Lower leg skin (tissue), 4 donors: Measurements from ENCODE around the gene SPTAN1. TPM values are rescaled to one million over a fixed set of nuclear protein-coding genes. Genes with fewer than 3 reads are reported as not detected.

Source experiments
- DNase-seq, 2 donors: peaks; one replicate each; pipeline ENCODE4 v3.0.0-alpha.2; 2019; ENCODE audit warnings: low spot score in 2 of 2
- H3K4me3 ChIP-seq: fragments of 200-600 bp; sonication (generic); 2 replicates; pipeline ENCODE4 v1.5.1; 2017; ENCODE audit warnings: mild to moderate bottlenecking, low read depth; ENCODE audit not compliant: poor library complexity, severe bottlenecking
- POLR2A ChIP-seq, 2 donors: fragments of 450-650 bp; IDR thresholded peaks; one replicate each; pipeline ENCODE4 v1.6.1; 2016 to 2017; ENCODE audit warnings: antibody characterized with exemption in 2 of 2, mild to moderate bottlenecking in 1 of 2, moderate library complexity in 1 of 2
- WGBS, 2 donors: methylation state at CpG; one replicate each; pipeline ENCODE4 v1.1.5; 2018; 5-methylcytosine and 5-hydroxymethylcytosine counted together
- intact Hi-C: fragments of 100-400 bp; cut with DNase I; formaldehyde crosslinking; loops from one replicate; pipeline ENCODE4 v1.15.0; 2023; ENCODE audit warnings: low total_unique reads
- total RNA-seq, 4 donors: library from RNA; depleted of rRNA; stranded (reverse); fragments of >200 nt; gene quantifications; one replicate each; pipeline ENCODE4 v1.1.0, GENCODE V29; 2016
- TF ChIP-seq, protein P1 (sequence below), 3 donors: fragments of 450-650 bp; IDR thresholded peaks; one replicate each; pipeline ENCODE4 v1.5.1; 2016; ENCODE audit warnings: antibody characterized with exemption in 3 of 3, mild to moderate bottlenecking in 3 of 3, moderate library complexity in 2 of 3

Gene SPTAN1
- total RNA-seq, 4 donors from 2014 or later: 223 to 331 (median 293) TPM

GRCh38 chr9:128615571-128615970 is 63.2 kb downstream of the SPTAN1 start:
- 91 to 94% methylated on average over 12 of the region's 12 CpGs for WGBS, 2 donors
- TF ChIP-seq, protein P1, sequence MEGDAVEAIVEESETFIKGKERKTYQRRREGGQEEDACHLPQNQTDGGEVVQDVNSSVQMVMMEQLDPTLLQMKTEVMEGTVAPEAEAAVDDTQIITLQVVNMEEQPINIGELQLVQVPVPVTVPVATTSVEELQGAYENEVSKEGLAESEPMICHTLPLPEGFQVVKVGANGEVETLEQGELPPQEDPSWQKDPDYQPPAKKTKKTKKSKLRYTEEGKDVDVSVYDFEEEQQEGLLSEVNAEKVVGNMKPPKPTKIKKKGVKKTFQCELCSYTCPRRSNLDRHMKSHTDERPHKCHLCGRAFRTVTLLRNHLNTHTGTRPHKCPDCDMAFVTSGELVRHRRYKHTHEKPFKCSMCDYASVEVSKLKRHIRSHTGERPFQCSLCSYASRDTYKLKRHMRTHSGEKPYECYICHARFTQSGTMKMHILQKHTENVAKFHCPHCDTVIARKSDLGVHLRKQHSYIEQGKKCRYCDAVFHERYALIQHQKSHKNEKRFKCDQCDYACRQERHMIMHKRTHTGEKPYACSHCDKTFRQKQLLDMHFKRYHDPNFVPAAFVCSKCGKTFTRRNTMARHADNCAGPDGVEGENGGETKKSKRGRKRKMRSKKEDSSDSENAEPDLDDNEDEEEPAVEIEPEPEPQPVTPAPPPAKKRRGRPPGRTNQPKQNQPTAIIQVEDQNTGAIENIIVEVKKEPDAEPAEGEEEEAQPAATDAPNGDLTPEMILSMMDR (IDR thresholded peaks at IDR 0.05): no peak
- no peak for TF ChIP-seq POLR2A (IDR thresholded peaks at IDR 0.05)
- intact Hi-C loops: no loop called here
- no peak for DNase-seq
- no peak overlapping the region for H3K4me3 ChIP-seq

- no peak overlapping the region for H3K4me3 ChIP-seq
- intact Hi-C loops: no loop called here
- WGBS, 2 donors: 87 to 91% methylated on average over 4 to 8 of the region's 8 CpGs
- no peak for DNase-seq
- no peak for TF ChIP-seq POLR2A (IDR thresholded peaks at IDR 0.05)
- TF ChIP-seq, protein P1 (IDR thresholded peaks at IDR 0.05): no peak
Measured at GRCh38 chr9:128617943-128618342, 65.6 kb downstream of the SPTAN1 start.

DNA sequence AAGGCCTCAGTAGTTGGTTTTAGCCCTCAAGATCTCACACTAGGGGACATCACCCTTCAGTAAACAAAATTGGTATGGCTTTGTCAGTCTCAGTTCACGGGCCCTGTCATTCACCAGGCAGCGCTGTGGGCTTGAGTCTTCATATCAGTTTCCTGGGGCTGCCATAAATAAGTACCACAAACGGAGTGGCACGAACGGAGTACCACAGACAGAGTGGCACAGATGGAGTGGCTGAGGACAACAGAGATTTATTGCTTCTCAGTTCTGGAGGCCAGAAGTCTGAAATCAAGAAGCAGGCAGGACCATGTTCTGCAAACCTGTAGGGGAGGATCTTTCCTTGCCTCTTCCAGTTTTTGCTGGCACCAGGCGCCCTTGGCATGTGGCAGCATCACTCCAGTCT is 66.7 kb downstream of the SPTAN1 start:
- 85 to 94% methylated on average over 6 of the region's 6 CpGs for WGBS, 2 donors
- no peak overlapping the region for H3K4me3 ChIP-seq
- no peak for DNase-seq
- intact Hi-C loops: no loop called here
- no peak for TF ChIP-seq POLR2A (IDR thresholded peaks at IDR 0.05)
- TF ChIP-seq, protein P1 (IDR thresholded peaks at IDR 0.05): no peak

- DNase-seq: no peak
- intact Hi-C loops: no loop called here
- 92 to 98% methylated on average over 5 of the region's 5 CpGs for WGBS, 2 donors
- no peak overlapping the region for H3K4me3 ChIP-seq
- no peak for TF ChIP-seq POLR2A (IDR thresholded peaks at IDR 0.05)
- TF ChIP-seq, protein P1 (IDR thresholded peaks at IDR 0.05): no peak
Measured at GRCh38 chr9:128619779-128620178, 67.4 kb downstream of the SPTAN1 start.

DNA sequence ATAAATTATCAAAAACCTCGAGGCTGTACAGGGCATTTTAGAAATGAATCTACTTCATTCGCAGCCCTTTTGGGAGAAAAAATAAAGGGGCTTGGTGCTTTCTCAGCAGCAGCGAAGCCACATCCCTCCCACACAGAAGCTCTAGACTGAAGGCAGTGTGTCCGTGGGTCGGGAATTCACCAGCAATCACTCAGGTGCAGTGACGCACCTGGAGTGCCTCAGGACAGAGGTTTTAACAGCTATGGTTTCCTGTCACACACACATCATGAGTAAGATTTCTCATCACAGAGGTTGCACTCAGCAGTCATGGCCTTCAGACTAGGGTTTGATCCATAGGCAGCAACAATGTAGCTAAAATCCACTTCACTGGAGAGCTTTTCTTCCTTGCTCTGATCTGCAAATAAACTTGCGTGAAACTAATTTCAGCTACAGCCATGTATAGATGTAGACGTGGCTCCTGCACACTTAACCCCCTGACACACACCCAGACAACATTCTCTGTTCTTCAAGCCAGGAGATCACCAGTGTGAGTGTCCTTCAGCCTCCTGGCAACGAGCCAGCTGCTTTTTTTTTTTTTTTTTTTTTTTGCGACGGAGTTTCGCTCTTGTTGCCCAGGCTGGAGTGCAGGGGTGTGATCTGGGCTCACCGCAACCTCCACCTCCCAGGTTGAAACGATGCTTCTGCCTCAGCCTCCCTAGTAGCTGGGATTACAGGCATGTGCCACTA is 69.5 kb downstream of the SPTAN1 start:
- WGBS, 2 donors: 73% methylated on average over 14 of the region's 14 CpGs
- no peak for DNase-seq
- intact Hi-C loops: no loop called here
- H3K4me3 ChIP-seq: no peak overlapping the region
- no peak for TF ChIP-seq POLR2A (IDR thresholded peaks at IDR 0.05)
- TF ChIP-seq, protein P1 (IDR thresholded peaks at IDR 0.05): no peak

DNA sequence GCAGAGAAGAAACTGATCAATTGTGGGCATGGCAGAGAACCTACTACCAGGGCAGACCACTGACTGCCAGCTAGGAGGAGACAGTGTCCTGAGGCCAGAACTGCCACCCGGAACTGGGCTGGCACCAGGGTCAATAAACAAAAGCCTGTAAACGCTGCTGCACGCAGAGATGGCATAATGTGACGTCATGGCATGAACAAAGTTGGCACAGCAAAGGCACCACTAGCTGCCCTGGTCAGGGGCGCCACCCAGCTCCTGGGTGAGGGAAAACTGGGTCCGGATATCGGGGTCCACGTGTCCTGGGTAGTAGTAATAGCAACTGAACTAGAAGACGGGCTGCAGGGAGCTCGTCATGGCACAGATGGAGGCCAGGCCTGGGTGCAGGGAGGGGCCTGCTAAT is 72.2 kb downstream of the SPTAN1 start:
- H3K4me3 ChIP-seq: no peak overlapping the region
- 75 to 84% methylated on average over 10 of the region's 10 CpGs for WGBS, 2 donors
- no peak for TF ChIP-seq POLR2A (IDR thresholded peaks at IDR 0.05)
- TF ChIP-seq, protein P1 (IDR thresholded peaks at IDR 0.05): no peak
- intact Hi-C loops: no loop called here
- no peak for DNase-seq
